Ascending aorta (tissue), 2 donors: ENCODE results near the gene ZNF497. TPM values are rescaled to one million over a fixed set of nuclear protein-coding genes. Genes with fewer than 3 reads are reported as not detected.

ENCODE experiments used
- DNase-seq, 2 donors: peaks; one replicate each; pipeline ENCODE4 v3.0.0-alpha.2; 2019; ENCODE audit warnings: low spot score in 2 of 2
- H3K27ac ChIP-seq, 2 donors: fragments of 200-600 bp; sonication (generic); one replicate each; pipeline ENCODE4 v1.5.1; 2016 to 2017; ENCODE audit warnings: mild to moderate bottlenecking in 1 of 2
- H3K27me3 ChIP-seq: fragments of 200-600 bp; sonication (generic); one replicate; pipeline ENCODE4 v1.5.1; 2017
- H3K36me3 ChIP-seq, 2 donors: fragments of 200-600 bp; sonication (generic); one replicate each; pipeline ENCODE4 v1.5.1; 2016
- H3K4me1 ChIP-seq, 2 donors: fragments of 200-600 bp; sonication (generic); one replicate each; pipeline ENCODE4 v1.5.1; 2016 to 2017; ENCODE audit warnings: mild to moderate bottlenecking in 1 of 2
- H3K4me3 ChIP-seq, 2 donors: fragments of 200-600 bp; sonication (generic); one replicate each; pipeline ENCODE4 v1.5.1; 2016 to 2017; ENCODE audit warnings: mild to moderate bottlenecking in 1 of 2
- H3K9me3 ChIP-seq, 2 donors: fragments of 200-600 bp; sonication (generic); one replicate each; pipeline ENCODE4 v1.5.1; 2016
- intact Hi-C: fragments of 100-400 bp; cut with DNase I; formaldehyde crosslinking; loops from one replicate; pipeline ENCODE4 v1.15.1; 2023
- total RNA-seq: library from RNA; depleted of rRNA; stranded (reverse); fragments of >200 nt; gene quantifications from one replicate; pipeline ENCODE4 v1.1.0, GENCODE V29; 2016
- TF ChIP-seq, protein P1 (sequence below), 3 experiments: fragments of 200-600 bp in 2 of 3; fragments of 450-650 bp in 1 of 3; sonication (generic) in 2 of 3; IDR thresholded peaks; one replicate each; pipeline ENCODE4 v1.5.1; 2016 to 2019; ENCODE audit warnings: antibody characterized with exemption in 3 of 3, mild to moderate bottlenecking in 1 of 3, moderate library complexity in 1 of 3

The ZNF497 gene
- total RNA-seq, 1 donor from 2014 or later: not detected

DNA sequence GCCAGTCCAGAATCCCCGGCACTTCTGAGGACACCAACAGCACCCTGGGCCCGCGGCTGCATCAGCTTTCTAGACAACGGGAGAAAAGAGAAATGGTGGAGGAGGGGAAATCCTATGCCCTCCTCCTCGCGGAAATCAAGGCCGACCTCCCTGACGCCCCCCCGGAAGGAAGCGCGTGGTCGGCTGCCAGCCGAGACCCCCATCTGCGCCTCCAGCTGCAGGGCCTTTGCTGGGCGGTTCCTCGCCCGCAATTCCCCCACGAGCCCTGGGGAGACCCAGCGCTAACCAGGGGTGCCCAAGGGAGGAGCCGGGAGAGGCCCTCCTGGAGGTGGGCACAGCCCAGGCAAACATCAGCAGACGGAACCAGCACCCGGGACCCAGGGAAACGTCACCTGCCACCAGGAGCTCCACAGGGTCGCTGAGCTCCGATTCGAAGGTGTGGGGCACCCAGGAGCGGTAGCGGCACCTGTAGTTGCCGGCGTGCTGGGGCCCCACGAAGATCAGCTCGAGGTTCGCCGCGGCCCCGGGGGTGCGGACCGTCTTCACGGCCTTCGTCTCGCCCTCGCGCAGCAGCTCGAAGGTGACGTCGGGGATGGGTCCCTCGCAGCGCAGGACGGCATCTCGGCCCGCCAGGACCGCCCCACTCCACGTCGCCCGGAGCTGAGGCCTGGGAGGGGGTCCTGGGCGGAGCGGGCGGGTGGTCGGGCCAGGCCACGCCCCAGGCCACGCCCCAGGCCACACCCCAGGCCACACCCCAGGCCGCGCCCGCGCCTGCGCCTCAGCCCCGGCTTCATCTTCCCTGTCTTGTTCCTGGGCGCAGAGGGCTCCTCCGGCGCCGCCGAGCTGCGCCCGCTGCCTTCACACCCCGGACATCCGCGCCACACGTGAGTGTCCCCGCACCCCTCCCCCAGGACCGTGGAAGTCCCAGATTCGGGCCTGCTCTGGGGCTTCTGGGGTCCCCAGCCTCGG is 15.3 kb downstream of the ZNF497 start:
- no peaks in the 10 kb centered on the region for H3K36me3 ChIP-seq
- H3K27me3 ChIP-seq: no peaks in the 10 kb centered on the region
- DNase-seq: peak in 1 of 2 donors; percentile 71
- intact Hi-C loops: no loop called here
- H3K27ac ChIP-seq: peak overlapping the region; percentile 70 to 82
- H3K4me1 ChIP-seq: peaks cover 0 to 2% of the 10 kb centered on the region in 2 donors
- peak overlapping the region; percentile 60 to 72 for H3K4me3 ChIP-seq
- H3K9me3 ChIP-seq: no peaks in the 10 kb centered on the region
- TF ChIP-seq, protein P1, sequence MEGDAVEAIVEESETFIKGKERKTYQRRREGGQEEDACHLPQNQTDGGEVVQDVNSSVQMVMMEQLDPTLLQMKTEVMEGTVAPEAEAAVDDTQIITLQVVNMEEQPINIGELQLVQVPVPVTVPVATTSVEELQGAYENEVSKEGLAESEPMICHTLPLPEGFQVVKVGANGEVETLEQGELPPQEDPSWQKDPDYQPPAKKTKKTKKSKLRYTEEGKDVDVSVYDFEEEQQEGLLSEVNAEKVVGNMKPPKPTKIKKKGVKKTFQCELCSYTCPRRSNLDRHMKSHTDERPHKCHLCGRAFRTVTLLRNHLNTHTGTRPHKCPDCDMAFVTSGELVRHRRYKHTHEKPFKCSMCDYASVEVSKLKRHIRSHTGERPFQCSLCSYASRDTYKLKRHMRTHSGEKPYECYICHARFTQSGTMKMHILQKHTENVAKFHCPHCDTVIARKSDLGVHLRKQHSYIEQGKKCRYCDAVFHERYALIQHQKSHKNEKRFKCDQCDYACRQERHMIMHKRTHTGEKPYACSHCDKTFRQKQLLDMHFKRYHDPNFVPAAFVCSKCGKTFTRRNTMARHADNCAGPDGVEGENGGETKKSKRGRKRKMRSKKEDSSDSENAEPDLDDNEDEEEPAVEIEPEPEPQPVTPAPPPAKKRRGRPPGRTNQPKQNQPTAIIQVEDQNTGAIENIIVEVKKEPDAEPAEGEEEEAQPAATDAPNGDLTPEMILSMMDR (IDR thresholded peaks at IDR 0.05): no peak

DNA sequence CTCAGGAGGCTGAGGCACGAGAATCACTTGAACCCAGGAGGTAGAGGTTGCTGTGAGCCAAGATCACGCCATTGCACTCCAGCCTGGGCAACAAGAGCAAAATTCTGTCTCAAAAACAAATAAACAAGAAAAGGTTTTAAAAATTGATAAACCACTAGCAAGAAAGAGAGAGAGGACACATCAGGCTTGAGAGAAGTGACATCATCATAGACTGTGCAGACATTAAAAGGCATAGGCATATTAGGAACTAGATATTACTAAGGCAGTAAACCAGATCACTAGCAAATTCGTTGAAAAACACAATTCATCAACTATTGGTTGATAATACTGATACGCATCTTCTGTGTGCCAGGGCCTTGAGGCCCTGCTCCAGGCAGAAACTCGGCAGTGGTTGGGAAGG is 17.0 kb downstream of the ZNF497 start:
- H3K36me3 ChIP-seq: peaks cover 0 to 17% of the 10 kb centered on the region in 2 donors
- H3K4me1 ChIP-seq: peaks cover 0 to 2% of the 10 kb centered on the region in 2 donors
- no peak overlapping the region for H3K4me3 ChIP-seq
- no peaks in the 10 kb centered on the region for H3K27me3 ChIP-seq
- no peak for DNase-seq
- intact Hi-C loops: no loop called here
- H3K27ac ChIP-seq: no peak overlapping the region
- H3K9me3 ChIP-seq: no peaks in the 10 kb centered on the region
- TF ChIP-seq, protein P1 (IDR thresholded peaks at IDR 0.05): no peak

DNA sequence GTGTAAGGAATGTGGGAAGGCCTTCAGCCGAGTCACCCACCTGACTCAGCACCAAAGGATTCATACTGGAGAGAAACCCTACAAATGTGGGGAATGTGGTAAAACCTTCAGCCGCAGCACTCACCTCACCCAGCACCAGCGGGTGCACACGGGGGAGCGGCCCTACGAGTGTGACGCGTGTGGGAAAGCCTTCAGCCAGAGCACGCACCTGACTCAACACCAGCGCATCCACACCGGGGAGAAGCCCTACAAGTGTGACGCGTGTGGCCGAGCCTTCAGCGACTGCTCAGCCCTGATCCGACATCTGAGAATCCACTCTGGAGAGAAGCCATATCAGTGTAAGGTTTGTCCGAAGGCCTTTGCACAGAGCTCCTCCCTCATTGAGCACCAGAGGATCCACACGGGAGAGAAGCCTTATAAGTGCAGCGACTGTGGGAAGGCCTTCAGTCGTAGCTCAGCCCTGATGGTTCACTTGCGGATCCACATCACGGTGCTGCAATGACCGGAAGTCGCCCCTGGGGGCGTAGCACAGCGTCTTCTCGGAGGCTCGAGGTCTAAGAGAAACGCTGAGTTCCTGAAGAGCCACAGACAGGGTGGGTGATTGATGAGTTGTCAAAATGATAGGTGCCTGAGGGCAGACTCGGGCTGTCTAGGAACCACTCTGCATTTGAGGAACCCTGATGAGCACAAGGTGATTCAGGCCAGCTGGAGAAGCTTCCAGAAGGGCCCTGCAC is 23.6 kb downstream of the ZNF497 start:
- no peak for DNase-seq
- Histone ChIP-seq H3K27ac (no peak overlapping the region), H3K36me3 (peaks cover 39 to 71% of the 10 kb centered on the region in 2 donors), H3K4me3 (no peak overlapping the region), H3K4me1 (no peaks in the 10 kb centered on the region), H3K9me3 (peaks cover 0 to 8% of the 10 kb centered on the region in 2 donors), H3K27me3 (no peaks in the 10 kb centered on the region)
- TF ChIP-seq, protein P1 (IDR thresholded peaks at IDR 0.05): no peak
- intact Hi-C loops: no loop called here

DNA sequence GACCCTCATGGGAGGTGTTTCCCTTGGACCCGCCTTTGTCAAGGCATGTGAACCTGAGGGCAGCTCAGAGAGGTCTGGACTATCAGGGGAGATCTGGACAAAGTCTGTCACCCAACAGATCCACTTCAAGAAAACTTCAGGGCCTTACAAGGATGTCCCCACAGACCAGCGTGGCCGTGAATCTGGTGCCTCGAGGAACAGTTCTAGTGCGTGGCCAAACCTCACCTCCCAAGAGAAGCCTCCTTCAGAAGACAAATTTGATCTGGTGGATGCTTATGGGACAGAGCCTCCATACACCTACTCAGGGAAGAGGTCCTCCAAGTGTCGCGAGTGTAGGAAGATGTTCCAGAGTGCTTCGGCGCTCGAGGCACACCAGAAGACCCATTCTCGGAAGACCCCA is 24.2 kb downstream of the ZNF497 start:
- Histone ChIP-seq H3K36me3 (peaks cover 39 to 71% of the 10 kb centered on the region in 2 donors), H3K27me3 (no peaks in the 10 kb centered on the region), H3K27ac (no peak overlapping the region), H3K4me1 (no peaks in the 10 kb centered on the region), H3K4me3 (no peak overlapping the region), H3K9me3 (peaks cover 0 to 8% of the 10 kb centered on the region in 2 donors)
- intact Hi-C loops: no loop called here
- TF ChIP-seq, protein P1 (IDR thresholded peaks at IDR 0.05): no peak
- DNase-seq: no peak

DNA sequence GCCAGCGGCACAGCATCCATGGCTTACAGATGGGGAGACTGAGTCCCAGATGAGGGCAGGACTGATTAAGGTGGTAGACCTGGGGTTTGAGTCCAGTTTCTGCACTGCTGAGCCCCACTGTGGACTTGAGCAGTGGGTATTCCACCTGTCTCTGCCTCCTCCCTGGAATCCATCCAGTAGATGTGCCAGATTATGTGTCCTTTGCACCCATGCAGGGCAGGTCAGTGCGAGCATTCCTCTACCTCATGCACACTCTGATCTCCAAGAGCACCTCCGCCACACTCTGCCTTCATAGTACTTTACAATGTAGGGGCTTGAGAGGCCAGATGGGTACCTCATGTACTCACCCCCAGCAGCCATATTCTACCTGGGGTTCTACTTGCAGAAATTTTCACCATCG is 25.7 kb downstream of the ZNF497 start:
- peaks cover 39 to 66% of the 10 kb centered on the region in 2 donors for H3K36me3 ChIP-seq
- H3K27ac ChIP-seq: no peak overlapping the region
- intact Hi-C loops: no loop called here
- H3K4me1 ChIP-seq: no peaks in the 10 kb centered on the region
- DNase-seq: no peak
- H3K4me3 ChIP-seq: no peak overlapping the region
- peaks cover 0 to 8% of the 10 kb centered on the region in 2 donors for H3K9me3 ChIP-seq
- TF ChIP-seq, protein P1 (IDR thresholded peaks at IDR 0.05): no peak
- no peaks in the 10 kb centered on the region for H3K27me3 ChIP-seq
